Pancreas (tissue), 10 donors: ENCODE results near the gene PPIL6. TPM values are rescaled to one million over a fixed set of nuclear protein-coding genes. Genes with fewer than 3 reads are reported as not detected.

Experiments used
- ATAC-seq, 4 donors: fragments of 200-7000 bp; cut with Tn5 transposase; one replicate each; pipeline versions ENCODE4 v1.8.0 to v1.9.1; 2020; ENCODE audit warnings: mild to moderate bottlenecking in 4 of 4, moderate library complexity in 4 of 4
- DNase-seq, 6 donors: peaks; one replicate each; pipeline ENCODE4 v3.0.0-alpha.2; 2020
- FAIRE-seq: peaks from 2 replicates; lab custom pipeline; 2012; peaks lifted over from hg19 to GRCh38; lab: Jason Lieb, UNC
- H3K27ac ChIP-seq, 4 donors: fragments of 200-600 bp; sonication (generic); 1 replicate in 3 of 4; 2 replicates in 1 of 4; pipeline versions ENCODE4 v1.5.0 to v1.8.0; 2020
- H3K27me3 ChIP-seq, 4 donors: fragments of 200-600 bp; one replicate each; pipeline ENCODE4 v1.8.0; 2021
- H3K36me3 ChIP-seq, 3 donors: fragments of 200-600 bp; sonication (generic) in 1 of 3; one replicate each; pipeline versions ENCODE4 v1.5.0 to v1.8.0; 2020 to 2021
- H3K4me1 ChIP-seq, 3 donors: fragments of 200-600 bp; one replicate each; pipeline ENCODE4 v1.8.0; 2021
- H3K4me3 ChIP-seq, 4 donors: fragments of 200-600 bp; sonication (generic) in 2 of 4; one replicate each; pipeline versions ENCODE4 v1.5.0 to v1.8.0; 2020 to 2021
- H3K9me3 ChIP-seq, 4 donors: fragments of 200-600 bp; one replicate each; pipeline ENCODE4 v1.8.0; 2021
- CTCF ChIP-seq, 4 donors: fragments of 200-600 bp; sonication (generic) in 3 of 4; IDR thresholded peaks; one replicate each; pipeline versions ENCODE4 v1.5.0 to v1.8.0; 2021; ENCODE audit warnings: antibody characterized with exemption in 4 of 4
- WGBS, 2 donors: extraction: QIAGEN DNeasy Blood & Tissue Kit; methylation state at CpG; one replicate each; pipeline ENCODE4 v1.1.7; 2013; 5-methylcytosine and 5-hydroxymethylcytosine counted together
- intact Hi-C, 3 donors: fragments of 100-400 bp; cut with DNase I; formaldehyde crosslinking; loops; one replicate each; pipeline versions ENCODE4 v1.11.1 to v1.14.2; 2022
- polyA plus RNA-seq, 2 donors: library from polyadenylated mRNA; stranded (reverse); fragments of 200-250 nt; gene quantifications; one replicate each; pipeline ENCODE4 v1.2.3, GENCODE V29; 2013
- total RNA-seq, 6 donors: library from RNA; stranded (reverse); fragmentation: NEBNext Ultra II Directional in 4 of 6; extraction: Animal tissue kit (Norgen Biotek cat#: 25700) in 4 of 6; gene quantifications; one replicate each; pipeline versions ENCODE4 v1.2.1 to v1.2.4, GENCODE V29; 2021 to 2023
- donor health status: healthy with polysubstance abuse.
- donor health status: DM: no; HTN: no; CAD: no; lungs with moderate emphysema.
- donor health status: DM: no; HTN: no; CAD: no.
- donor health status: control.
- donor health status: control.
- donor health status: Bipolar disorder and iron deficiency.
- donor health status: DM: yes; HTN: yes; CAD: no.
- donor health status: DM: no; HTN: no; CAD: no.
- donor health status: DM: no; HTN: no; CAD: no.
- donor health status: DM: yes; HTN: yes; CAD: no.

The PPIL6 gene
- total and polyA plus RNA-seq, 8 donors: 1.1 to 3.4 (median 2.0) TPM

- FAIRE-seq (no peak), ATAC-seq (no peak), DNase-seq (no peak)
- Histone ChIP-seq H3K9me3 (no peaks in the 10 kb centered on the region), H3K36me3 (peaks cover 0 to 4% (median 0%) of the 10 kb centered on the region in 3 donors), H3K4me3 (no peak overlapping the region), H3K27me3 (no peaks in the 10 kb centered on the region), H3K27ac (no peak overlapping the region), H3K4me1 (no peaks in the 10 kb centered on the region)
- intact Hi-C loops: no loop called here
- TF ChIP-seq CTCF (IDR thresholded peaks at IDR 0.05): no peak
Observed at GRCh38 chr6:109358204-109358603, 82.2 kb downstream of the PPIL6 start.

DNA sequence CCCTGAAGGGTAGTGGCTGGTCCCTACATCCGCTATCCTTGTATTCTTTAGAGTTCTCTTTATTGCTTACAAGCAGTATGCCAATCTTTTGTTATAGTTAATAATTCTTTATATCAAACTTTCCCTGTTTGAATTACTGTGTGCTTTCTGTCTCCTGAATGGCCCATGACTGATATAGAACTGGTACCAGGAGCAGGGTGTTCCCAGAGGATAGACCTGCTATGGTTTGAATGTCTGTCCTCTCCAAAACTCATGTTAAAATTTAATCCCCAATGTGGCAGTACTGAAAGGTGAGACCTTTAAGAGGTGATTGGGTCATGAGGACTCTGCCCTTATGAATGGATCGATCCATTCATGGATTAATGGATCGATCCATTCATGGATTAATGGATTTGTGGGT is 84.2 kb downstream of the PPIL6 start:
- H3K36me3 ChIP-seq: peaks cover 0 to 4% (median 0%) of the 10 kb centered on the region in 3 donors
- no peak overlapping the region for H3K4me3 ChIP-seq
- no peak for TF ChIP-seq CTCF (IDR thresholded peaks at IDR 0.05)
- ATAC-seq (no peak), DNase-seq (no peak), FAIRE-seq (no peak)
- 97 to 98% methylated on average over 3 of the region's 3 CpGs for WGBS, 2 donors
- no peak overlapping the region for H3K27ac ChIP-seq
- H3K9me3 ChIP-seq: no peaks in the 10 kb centered on the region
- H3K4me1 ChIP-seq: no peaks in the 10 kb centered on the region
- intact Hi-C loops: no loop called here
- H3K27me3 ChIP-seq: no peaks in the 10 kb centered on the region

DNA sequence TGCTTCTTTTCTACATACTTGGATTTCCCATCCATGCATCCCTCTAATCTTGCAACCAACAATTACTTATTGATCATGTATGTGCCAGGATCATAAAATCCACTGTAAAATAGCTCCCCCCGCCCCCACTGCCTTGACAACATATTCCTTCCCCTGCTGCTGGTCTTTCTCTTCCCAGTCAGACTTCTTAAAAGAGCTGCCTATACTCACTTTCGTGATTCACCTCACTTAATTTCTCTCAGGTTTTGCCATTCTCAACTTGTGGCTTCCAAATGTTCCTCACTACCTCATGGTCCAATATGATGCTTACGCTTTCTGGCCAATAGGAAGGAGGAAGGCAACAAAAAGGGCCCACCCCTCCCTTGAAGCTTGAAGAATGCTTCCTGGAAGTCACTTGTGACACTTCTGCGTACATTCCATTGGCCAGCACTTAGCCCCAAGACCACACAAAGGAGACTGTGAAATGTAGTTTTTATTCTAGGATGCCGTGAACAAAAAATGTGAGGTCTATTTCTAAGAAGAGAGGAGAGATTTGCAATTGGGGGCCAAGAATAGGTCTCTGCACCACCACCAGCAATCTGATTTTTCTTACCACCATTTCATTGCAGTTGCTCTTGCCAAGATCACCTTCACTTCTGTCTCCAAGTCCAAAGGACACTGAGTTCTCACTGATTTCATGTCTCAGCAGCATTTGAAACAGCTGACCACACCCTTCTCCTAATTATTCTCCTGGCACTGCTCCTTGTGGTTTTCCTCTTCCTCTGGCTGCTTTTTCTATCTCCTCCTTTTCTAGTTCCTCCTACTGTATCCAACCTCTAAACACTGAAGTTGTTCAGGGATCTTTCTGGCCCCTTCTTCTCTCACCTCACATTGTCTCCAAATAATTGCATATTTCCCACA is 88.9 kb downstream of the PPIL6 start:
- no peaks in the 10 kb centered on the region for H3K9me3 ChIP-seq
- H3K36me3 ChIP-seq: no peaks in the 10 kb centered on the region
- 97 to 100% methylated on average over 5 of the region's 5 CpGs for WGBS, 2 donors
- H3K4me1 ChIP-seq: peaks cover 10 to 13% (median 10%) of the 10 kb centered on the region in 3 donors
- no peak overlapping the region for H3K27ac ChIP-seq
- ATAC-seq: no peak
- H3K27me3 ChIP-seq: no peaks in the 10 kb centered on the region
- no peak overlapping the region for H3K4me3 ChIP-seq
- no peak for FAIRE-seq
- intact Hi-C loops: no loop called here
- DNase-seq: no peak
- TF ChIP-seq CTCF (IDR thresholded peaks at IDR 0.05): no peak

- intact Hi-C loops: no loop called here
- H3K27me3 ChIP-seq: no peaks in the 10 kb centered on the region
- no peak for TF ChIP-seq CTCF (IDR thresholded peaks at IDR 0.05)
- H3K4me3 ChIP-seq: no peak overlapping the region
- DNase-seq (peak in 4 of 6 donors; percentile 56 to 77 (median 76)), FAIRE-seq (no peak), ATAC-seq (peak; percentile 93 to 95 (median 95))
- peak overlapping the region in 3 of 4 donors; percentile 41 to 65 (median 60) for H3K27ac ChIP-seq
- H3K36me3 ChIP-seq: no peaks in the 10 kb centered on the region
- 12 to 13% methylated on average over 3 of the region's 3 CpGs for WGBS, 2 donors
- H3K4me1 ChIP-seq: peaks cover 10 to 13% (median 10%) of the 10 kb centered on the region in 3 donors
- no peaks in the 10 kb centered on the region for H3K9me3 ChIP-seq
Observed at GRCh38 chr6:109349419-109349987, 90.9 kb downstream of the PPIL6 start.
